Measurements from ENCODE around the gene PLXNA3. TPM values are rescaled to one million over a fixed set of nuclear protein-coding genes. Genes with fewer than 3 reads are reported as not detected.

PLXNA3 gene
- total RNA-seq, 1 experiment from 2014 or later = 89.3 TPM

DNA sequence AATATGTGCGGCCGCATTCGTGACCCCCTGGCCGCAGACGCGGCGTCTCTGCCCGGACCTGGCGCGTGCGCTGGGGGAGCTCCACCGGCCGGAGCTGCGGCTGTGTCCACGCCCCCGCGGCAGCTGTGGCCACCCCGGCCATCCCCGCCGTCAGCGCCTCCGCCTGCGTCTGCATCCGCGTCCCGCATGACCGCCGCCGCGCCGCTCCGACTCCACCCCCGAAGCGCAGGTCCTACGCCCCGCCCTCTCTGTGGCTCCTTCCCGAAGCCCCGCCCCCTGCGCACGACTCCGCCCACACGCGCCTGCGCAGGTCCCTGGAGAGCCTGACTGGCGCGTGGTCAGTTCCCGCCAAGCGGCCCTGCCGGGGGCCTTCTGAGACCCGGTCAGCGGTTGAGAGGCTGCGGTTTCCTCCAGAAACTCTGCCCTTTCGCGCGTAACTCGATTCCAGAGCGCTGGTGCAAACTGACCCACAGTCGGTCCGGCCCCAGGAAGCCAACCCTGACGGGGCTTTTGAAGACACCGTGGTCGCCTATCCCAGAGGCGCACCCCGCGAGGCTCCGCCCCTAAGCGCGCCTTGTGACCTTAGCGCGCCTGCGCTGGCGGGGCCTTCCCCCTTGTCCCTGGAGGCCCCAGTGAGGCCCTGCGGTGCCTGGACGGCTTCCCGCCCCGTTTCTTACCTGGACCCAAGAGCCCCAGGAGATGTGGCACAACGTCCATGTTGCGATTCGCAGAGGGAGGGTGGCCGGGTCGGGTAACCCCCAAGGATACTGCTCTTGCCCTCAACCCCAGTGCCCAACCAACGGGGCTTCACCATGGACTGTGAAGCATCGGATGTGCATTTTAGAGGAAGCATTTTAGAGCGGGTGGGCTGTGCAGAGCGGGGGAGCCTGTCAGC is 20.9 kb downstream of the PLXNA3 start, which contains the start of gene LAGE3:
Gene LAGE3, minus strand, starts transcription at position 554 of the 895 bp plus-strand sequence. Its CDS starts 366 bp downstream, at position 188.
- intact Hi-C loops (cut with micrococcal nuclease) = loop anchor here (5.0 kb wide), 2 partner anchors 37 to 72 kb away; partner anchors contain the start of genes DNASE1L1 and FAM50A
- ATAC-seq = peak; percentile 89
- RAD21 ChIA-PET (ENCODE audit: low non-redundant PET in 1 of 2, low total read pairs in 2 of 2, uncharacterized antibody in 2 of 2, unreplicated experiment in 2 of 2) = interaction anchor here in 1 of 2 experiments (0.5 kb wide), 1 partner anchor 357 kb away, joined by 3 read pairs; no protein-coding TSS in a partner anchor
- Histone ChIP-seq H3K9me2 (ENCODE audit: insufficient read depth) (no peaks in the 10 kb centered on the region), H3K79me2 (ENCODE audit: insufficient read depth, low read length) (no peaks in the 10 kb centered on the region), H2AFZ (ENCODE audit: low read depth, low read length, poor library complexity, severe bottlenecking) (no peak within 1 kb of the TSS), H3K27me3 (ENCODE audit: insufficient read depth, low read length) (no peaks in the 10 kb centered on the region), H3K4me1 (ENCODE audit: control insufficient read depth in 1 of 2, insufficient read depth in 2 of 2, low read length in 2 of 2) (peaks cover 3 to 10% of the 10 kb centered on the region in 2 experiments; a peak in 3 of 4 replicates), H3K36me3 (ENCODE audit: control insufficient read depth in 1 of 2, insufficient read depth in 2 of 2, low read length in 2 of 2) (no peaks in the 10 kb centered on the region), H3K4me2 (ENCODE audit: low read length) (peak within 1 kb of the TSS; percentile 71), H4K20me1 (ENCODE audit: insufficient read depth) (no peaks in the 10 kb centered on the region), H3K4me3 (replicated peaks in 1 of 2; ENCODE audit: low read depth in 1 of 2, low read length in 2 of 2) (peak within 1 kb of the TSS; percentile 53 to 60), H3K27ac (ENCODE audit: low read depth, low read length) (peak within 1 kb of the TSS; percentile 87), H3K9me3 (ENCODE audit: control insufficient read depth in 1 of 2, insufficient read depth in 1 of 2, low read depth in 1 of 2, low read length in 2 of 2) (no peaks in the 10 kb centered on the region), H3K9ac (ENCODE audit: low read length) (peak within 1 kb of the TSS; percentile 60)
- DNase-seq (ENCODE audit: low read depth, low spot score) = peak; percentile 69
- POLR2A ChIA-PET = interaction anchor here (1.1 kb wide), 1 partner anchor 26 kb away, joined by 3 read pairs; no protein-coding TSS in a partner anchor
- CTCF ChIA-PET = no interaction called here
- TSS peak; percentile 30 for BruUV-seq (replicated peaks)
- TF ChIP-seq, protein P1, sequence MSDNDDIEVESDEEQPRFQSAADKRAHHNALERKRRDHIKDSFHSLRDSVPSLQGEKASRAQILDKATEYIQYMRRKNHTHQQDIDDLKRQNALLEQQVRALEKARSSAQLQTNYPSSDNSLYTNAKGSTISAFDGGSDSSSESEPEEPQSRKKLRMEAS (IDR thresholded peaks at IDR 0.05) = no peak
- TF ChIP-seq ZFX (IDR thresholded peaks at IDR 0.05) (peak; percentile 40; the same call in 1 of the 2 replicates), POLR2A (IDR thresholded peaks at IDR 0.05; ENCODE audit: borderline replicate concordance, extremely low read depth, insufficient read depth, insufficient read length) (peak; percentile 45), TCF7L2 (IDR thresholded peaks at IDR 0.05; ENCODE audit: borderline replicate concordance, extremely low read depth, insufficient read depth, insufficient read length) (peak; percentile 80), POLR2AphosphoS5 (IDR thresholded peaks at IDR 0.05; ENCODE audit: low read depth, low read length) (peak; percentile 58), JUND (IDR thresholded peaks at IDR 0.05) (no peak)
- TF ChIP-seq, protein P2, sequence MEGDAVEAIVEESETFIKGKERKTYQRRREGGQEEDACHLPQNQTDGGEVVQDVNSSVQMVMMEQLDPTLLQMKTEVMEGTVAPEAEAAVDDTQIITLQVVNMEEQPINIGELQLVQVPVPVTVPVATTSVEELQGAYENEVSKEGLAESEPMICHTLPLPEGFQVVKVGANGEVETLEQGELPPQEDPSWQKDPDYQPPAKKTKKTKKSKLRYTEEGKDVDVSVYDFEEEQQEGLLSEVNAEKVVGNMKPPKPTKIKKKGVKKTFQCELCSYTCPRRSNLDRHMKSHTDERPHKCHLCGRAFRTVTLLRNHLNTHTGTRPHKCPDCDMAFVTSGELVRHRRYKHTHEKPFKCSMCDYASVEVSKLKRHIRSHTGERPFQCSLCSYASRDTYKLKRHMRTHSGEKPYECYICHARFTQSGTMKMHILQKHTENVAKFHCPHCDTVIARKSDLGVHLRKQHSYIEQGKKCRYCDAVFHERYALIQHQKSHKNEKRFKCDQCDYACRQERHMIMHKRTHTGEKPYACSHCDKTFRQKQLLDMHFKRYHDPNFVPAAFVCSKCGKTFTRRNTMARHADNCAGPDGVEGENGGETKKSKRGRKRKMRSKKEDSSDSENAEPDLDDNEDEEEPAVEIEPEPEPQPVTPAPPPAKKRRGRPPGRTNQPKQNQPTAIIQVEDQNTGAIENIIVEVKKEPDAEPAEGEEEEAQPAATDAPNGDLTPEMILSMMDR (IDR thresholded peaks at IDR 0.05 in 2 of 3, conservative IDR thresholded peaks at IDR 0.05 in 1 of 3; ENCODE audit: borderline replicate concordance in 1 of 3, insufficient read depth in 1 of 3, low read depth in 2 of 3, low read length in 2 of 3) = no peak
